NT2/D1 (cell line): Measurements from ENCODE around the gene MAMDC4.

ENCODE experiments used
- SUZ12 ChIP-seq: IDR thresholded peaks from 2 replicates; pipeline ENCODE4 v1.6.1; 2011; ENCODE audit not compliant: insufficient read length, insufficient read depth; ENCODE audit errors: extremely low read depth
- ZNF274 ChIP-seq: IDR thresholded peaks from 2 replicates; pipeline ENCODE4 v1.6.1; 2011; ENCODE audit warnings: mild to moderate bottlenecking, low read depth, low read length

DNA sequence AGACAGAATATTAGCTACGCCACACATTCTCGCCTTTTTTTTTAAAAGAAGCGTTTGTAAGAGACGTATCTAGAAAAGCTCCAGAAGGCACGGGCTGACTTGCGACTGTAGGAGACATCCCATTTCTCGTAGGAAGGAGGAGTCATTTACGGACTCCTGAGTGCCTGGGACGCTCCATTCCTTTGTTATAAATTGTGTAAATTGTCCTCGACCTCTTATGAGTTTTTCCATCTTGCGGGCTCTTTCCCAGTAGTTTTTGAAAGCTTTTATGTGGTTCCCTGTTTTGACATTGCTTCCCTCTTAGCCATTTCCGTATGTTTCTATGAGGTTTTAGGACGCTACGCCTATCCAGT lies 43.4 kb upstream of the MAMDC4 start:
- TF ChIP-seq ZNF274 (no peak), SUZ12 (no peak)
